ENCODE measurements around the gene CERS1.

DNA sequence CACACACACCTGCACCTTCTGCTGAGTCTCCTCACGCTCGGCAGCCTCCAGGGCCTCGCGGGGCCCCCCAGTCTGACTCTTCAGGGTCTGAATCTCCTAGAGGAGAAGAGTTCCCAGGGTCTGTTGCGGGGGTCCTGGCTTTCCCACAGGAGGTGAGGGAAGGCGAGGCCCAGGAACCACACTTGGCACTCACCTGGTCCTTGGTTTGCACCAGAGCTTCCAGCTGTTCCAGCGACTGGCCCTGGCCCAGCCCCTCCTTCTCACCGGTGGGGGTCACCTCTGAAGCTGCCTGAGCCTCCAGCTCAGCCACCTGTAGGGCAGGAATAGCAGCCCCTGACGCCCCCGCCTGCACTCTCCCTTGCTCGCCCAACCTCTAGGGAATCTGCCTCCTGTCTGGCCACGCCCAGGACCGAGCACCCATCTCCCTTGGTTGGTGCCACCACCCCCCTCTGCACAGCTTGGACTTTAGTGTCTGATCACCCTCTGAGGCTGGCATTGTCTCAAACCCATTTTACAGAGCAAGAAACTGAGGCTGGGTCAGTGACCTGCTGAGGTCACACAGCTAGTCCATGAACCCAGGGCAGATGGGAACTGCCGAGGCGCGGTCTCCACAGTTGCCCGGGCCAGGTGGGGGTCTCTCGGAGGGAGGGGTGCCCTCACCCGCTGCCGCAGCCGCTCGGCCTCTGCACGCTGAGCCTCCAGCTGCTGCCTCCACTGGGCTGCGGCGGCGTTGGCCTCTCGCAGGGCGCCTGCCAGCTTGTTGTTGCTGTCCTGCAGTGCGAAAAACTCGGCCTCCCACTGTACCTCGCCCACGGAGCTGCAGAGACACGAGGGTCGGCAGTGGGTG, 35.6 kb upstream of the CERS1 start:
- TF ChIP-seq, protein P1, sequence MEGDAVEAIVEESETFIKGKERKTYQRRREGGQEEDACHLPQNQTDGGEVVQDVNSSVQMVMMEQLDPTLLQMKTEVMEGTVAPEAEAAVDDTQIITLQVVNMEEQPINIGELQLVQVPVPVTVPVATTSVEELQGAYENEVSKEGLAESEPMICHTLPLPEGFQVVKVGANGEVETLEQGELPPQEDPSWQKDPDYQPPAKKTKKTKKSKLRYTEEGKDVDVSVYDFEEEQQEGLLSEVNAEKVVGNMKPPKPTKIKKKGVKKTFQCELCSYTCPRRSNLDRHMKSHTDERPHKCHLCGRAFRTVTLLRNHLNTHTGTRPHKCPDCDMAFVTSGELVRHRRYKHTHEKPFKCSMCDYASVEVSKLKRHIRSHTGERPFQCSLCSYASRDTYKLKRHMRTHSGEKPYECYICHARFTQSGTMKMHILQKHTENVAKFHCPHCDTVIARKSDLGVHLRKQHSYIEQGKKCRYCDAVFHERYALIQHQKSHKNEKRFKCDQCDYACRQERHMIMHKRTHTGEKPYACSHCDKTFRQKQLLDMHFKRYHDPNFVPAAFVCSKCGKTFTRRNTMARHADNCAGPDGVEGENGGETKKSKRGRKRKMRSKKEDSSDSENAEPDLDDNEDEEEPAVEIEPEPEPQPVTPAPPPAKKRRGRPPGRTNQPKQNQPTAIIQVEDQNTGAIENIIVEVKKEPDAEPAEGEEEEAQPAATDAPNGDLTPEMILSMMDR (IDR thresholded peaks at IDR 0.05), result no peak
- no peak for TF ChIP-seq POLR2A (IDR thresholded peaks at IDR 0.05)
- TF ChIP-seq EP300 (IDR thresholded peaks at IDR 0.05), result no peak
